Measurements from ENCODE around the gene CYS1. TPM values are rescaled to one million over a fixed set of nuclear protein-coding genes. Genes with fewer than 3 reads are reported as not detected.

Gene CYS1
- total RNA-seq, 1 donor from 2014 or later = not detected

DNA sequence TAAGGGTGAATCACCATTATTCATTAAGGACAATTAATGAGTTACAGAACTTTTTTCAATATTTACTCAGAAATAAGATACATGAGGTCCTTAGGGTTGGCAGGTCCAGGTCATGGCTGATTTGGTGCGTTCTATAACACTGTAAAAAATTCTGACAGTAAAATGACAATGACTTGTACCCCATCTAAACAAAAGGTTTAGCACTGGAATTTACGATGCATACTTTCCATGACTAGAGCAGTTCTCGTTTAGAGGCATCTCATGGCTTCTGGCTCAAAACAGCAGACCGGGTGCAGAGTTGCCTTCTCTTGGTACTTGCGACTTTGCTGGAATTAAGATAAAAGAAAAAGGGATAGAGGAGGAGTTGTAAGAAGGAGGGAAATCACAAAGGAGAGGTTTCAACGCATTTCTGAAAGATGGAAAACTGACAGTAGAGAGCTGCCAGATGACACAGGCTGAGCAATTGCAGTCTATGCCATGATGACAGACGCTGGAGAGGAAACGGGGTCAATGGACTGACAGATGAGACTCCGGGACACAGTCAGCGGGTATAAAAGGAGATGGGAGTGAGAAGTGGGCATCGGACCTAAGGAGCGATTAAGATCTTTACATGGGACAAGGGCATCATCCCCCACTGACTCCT lies 4.1 kb upstream of the CYS1 start:
- no peak overlapping the region for H3K27ac Mint-ChIP-seq (ENCODE audit: unreplicated experiment)
- no peak for DNase-seq (ENCODE audit: low read depth, low spot score)
- TF ChIP-seq, protein P1, sequence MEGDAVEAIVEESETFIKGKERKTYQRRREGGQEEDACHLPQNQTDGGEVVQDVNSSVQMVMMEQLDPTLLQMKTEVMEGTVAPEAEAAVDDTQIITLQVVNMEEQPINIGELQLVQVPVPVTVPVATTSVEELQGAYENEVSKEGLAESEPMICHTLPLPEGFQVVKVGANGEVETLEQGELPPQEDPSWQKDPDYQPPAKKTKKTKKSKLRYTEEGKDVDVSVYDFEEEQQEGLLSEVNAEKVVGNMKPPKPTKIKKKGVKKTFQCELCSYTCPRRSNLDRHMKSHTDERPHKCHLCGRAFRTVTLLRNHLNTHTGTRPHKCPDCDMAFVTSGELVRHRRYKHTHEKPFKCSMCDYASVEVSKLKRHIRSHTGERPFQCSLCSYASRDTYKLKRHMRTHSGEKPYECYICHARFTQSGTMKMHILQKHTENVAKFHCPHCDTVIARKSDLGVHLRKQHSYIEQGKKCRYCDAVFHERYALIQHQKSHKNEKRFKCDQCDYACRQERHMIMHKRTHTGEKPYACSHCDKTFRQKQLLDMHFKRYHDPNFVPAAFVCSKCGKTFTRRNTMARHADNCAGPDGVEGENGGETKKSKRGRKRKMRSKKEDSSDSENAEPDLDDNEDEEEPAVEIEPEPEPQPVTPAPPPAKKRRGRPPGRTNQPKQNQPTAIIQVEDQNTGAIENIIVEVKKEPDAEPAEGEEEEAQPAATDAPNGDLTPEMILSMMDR (conservative IDR thresholded peaks at IDR 0.05) = no peak
- H3K9me3 Mint-ChIP-seq = no peaks in the 10 kb centered on the region
- no peaks in the 10 kb centered on the region for H3K36me3 Mint-ChIP-seq (ENCODE audit: low read depth)
- peaks cover under 1% of the 10 kb centered on the region for H3K4me1 Mint-ChIP-seq
- no peak overlapping the region for H3K4me3 Mint-ChIP-seq
- peaks cover 79% of the 10 kb centered on the region for H3K27me3 Mint-ChIP-seq (ENCODE audit: low read depth)

DNA sequence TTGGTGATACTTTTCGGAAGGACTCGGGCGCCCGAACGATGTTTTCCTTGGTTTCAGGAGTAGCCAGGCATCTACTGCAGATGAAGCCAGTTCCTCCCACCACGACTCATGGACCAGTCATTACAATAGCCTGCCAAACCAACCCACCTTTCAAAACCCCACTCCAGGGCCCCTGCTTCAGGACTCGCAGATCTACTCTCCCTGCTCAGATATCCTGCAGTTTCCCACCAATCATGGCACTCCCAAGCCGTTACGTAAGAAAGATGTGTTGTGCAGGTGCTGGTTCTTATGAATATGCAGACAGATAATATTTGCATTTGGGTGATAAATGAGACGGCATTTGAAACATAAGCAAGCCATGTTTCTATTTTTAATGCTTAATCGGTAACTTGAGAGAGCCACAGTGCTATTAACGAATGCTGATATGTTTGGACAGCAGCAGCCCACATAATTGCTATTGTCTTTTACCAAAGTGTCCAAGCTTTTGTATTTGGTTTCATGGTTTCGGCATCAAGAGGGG lies 3.5 kb upstream of the CYS1 start:
- H3K9me3 Mint-ChIP-seq = no peaks in the 10 kb centered on the region
- peaks cover 82% of the 10 kb centered on the region for H3K27me3 Mint-ChIP-seq (ENCODE audit: low read depth)
- H3K27ac Mint-ChIP-seq (ENCODE audit: unreplicated experiment) = no peak overlapping the region
- TF ChIP-seq, protein P1 (conservative IDR thresholded peaks at IDR 0.05) = no peak
- DNase-seq (ENCODE audit: low read depth, low spot score) = no peak
- peaks cover 4% of the 10 kb centered on the region for H3K4me1 Mint-ChIP-seq
- no peaks in the 10 kb centered on the region for H3K36me3 Mint-ChIP-seq (ENCODE audit: low read depth)
- no peak overlapping the region for H3K4me3 Mint-ChIP-seq

DNA sequence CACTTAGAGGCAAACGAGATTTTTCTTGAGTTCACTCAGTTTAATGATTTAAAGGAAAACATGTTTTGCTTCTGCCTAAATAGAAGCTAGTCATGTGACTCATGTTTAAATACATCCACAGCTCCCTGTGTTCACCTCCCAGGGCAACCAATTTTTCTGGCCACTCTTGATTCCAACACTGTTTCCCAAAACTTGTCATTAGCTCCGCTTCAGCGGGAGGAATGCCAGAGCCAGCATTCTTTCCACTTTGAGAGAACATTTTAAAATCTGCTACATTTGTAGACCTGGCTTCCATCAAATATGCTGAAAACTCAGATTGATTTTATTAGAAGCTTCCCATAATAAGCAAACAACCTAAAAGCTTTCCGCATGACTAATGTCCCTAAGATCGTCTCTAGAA lies 2.8 kb upstream of the CYS1 start:
- Mint-ChIP-seq H3K9me3 (no peaks in the 10 kb centered on the region), H3K4me1 (peaks cover 4% of the 10 kb centered on the region), H3K27ac (ENCODE audit: unreplicated experiment) (no peak overlapping the region), H3K27me3 (ENCODE audit: low read depth) (peaks cover 87% of the 10 kb centered on the region), H3K36me3 (ENCODE audit: low read depth) (no peaks in the 10 kb centered on the region), H3K4me3 (no peak overlapping the region)
- TF ChIP-seq, protein P1 (conservative IDR thresholded peaks at IDR 0.05) = no peak
- no peak for DNase-seq (ENCODE audit: low read depth, low spot score)

DNA sequence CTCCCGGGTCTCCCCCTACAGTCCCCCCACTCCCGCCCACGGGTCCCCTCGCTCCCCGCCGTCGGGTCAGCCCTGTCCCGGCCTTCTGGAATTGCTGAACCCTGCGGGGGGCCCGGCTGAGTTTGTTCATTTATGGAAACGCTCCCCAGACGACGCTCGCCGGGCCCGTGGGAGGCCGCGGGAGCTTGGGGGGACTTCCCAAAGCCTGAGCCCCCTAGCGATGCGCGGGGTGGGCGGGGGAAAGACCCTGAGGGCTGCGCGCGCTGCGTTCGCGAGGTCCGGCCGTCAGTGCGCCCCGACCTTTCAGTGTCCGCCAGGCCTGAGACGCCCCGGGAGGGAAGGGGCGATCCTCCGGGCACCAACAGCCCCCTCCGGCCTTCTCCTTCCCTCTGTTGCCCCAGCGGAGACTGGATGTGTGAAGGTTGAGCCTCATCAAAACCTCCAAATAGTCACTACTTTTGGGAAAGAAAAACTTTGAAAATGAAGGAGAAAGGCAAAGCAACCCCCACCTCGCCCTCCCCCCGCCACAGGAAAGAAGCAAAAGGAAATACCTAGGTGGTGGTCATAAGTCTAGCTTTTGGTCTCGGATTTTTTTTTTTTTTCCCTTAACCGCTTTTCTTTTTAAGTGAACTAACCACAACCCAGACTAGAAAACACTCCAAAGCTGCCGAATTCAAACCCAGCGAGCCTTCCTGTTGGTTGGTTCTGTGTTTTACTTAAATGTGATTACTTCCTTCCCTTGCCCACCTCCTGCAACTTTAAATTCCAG lies 509 bp upstream of the CYS1 start:
- Mint-ChIP-seq H3K4me3 (peak overlapping the region; percentile 25), H3K27me3 (ENCODE audit: low read depth) (peaks cover 90% of the 10 kb centered on the region), H3K27ac (ENCODE audit: unreplicated experiment) (no peak overlapping the region), H3K36me3 (ENCODE audit: low read depth) (no peaks in the 10 kb centered on the region), H3K9me3 (no peaks in the 10 kb centered on the region), H3K4me1 (peaks cover 4% of the 10 kb centered on the region)
- no peak for DNase-seq (ENCODE audit: low read depth, low spot score)
- TF ChIP-seq, protein P1 (conservative IDR thresholded peaks at IDR 0.05) = no peak

DNA sequence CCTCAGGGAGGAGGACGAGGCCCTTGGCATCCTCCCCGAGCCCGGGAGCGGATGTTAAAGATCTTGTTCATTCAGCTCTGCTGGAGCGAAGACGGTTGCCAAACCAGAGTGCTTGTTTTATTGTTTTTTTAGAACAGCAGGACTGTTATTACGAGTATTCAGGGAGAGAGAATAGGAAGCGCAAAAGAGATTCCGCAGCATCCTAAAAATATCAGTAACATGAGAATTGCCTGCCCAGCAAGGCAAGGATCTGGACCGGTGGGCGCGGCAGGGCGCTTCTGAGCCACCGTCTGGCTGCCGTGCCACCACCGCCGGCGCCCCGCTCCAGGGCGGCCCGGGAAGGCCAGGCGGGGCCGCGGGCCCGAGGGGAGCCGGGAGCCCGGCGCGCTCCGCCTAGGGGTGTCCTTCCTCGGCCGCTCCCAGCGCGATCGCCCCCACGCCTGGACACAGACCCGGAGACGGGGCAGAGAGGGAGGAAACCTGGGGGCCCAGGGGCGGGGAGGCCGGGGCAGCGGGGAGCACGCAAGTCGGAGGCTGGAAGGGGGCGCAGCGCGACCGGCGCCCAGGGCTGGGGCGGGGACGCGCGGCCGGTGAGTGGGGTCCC lies 843 bp downstream of the CYS1 start:
- TF ChIP-seq, protein P1 (conservative IDR thresholded peaks at IDR 0.05) = no peak
- H3K36me3 Mint-ChIP-seq (ENCODE audit: low read depth) = no peaks in the 10 kb centered on the region
- no peaks in the 10 kb centered on the region for H3K9me3 Mint-ChIP-seq
- H3K4me1 Mint-ChIP-seq = peaks cover 4% of the 10 kb centered on the region
- DNase-seq (ENCODE audit: low read depth, low spot score) = no peak
- H3K4me3 Mint-ChIP-seq = peak overlapping the region; percentile 81
- H3K27ac Mint-ChIP-seq (ENCODE audit: unreplicated experiment) = no peak overlapping the region
- peaks cover 89% of the 10 kb centered on the region for H3K27me3 Mint-ChIP-seq (ENCODE audit: low read depth)

Data from neural crest cell (in vitro differentiated cells).